HG03139 (cell line): ENCODE results near the gene UPF3A.

Source experiments
- ATAC-seq: cut with Tn5 transposase; IDR thresholded peaks from one replicate; pipeline ENCODE4 v1.9.1; 2021; ENCODE audit not compliant: unreplicated experiment

Gene UPF3A

DNA sequence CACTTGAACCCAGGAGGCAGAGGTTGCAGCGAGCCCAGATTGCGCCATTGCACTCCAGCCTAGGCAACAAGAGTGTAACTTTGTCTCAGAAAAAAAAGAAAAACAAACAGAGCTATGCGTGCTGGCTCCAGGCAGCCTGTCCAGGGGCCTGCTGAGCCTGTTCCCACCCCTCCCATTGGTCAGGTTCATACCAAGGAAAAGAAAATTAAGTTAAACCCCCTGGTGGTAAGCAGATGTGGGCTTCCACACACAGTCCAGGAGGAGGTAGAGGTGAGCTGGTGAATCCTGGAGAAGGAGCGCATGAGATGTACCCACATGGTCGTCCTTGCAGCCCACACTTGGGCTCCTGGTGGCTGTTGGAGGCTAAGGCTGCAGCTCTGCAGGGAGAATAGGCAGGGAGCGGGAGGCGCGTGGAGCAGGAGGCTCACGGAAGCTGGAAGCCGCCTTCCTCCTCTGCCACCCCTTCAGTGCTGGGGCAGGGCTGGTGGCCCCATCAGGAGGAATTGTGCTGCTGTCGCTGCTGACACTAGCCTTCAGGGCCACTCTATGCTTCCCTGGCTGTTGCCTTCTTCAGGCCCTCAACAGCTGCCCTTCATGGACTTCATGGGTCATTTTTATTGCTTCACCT, 22.4 kb downstream of the UPF3A start:
- ATAC-seq, result no peak

DNA sequence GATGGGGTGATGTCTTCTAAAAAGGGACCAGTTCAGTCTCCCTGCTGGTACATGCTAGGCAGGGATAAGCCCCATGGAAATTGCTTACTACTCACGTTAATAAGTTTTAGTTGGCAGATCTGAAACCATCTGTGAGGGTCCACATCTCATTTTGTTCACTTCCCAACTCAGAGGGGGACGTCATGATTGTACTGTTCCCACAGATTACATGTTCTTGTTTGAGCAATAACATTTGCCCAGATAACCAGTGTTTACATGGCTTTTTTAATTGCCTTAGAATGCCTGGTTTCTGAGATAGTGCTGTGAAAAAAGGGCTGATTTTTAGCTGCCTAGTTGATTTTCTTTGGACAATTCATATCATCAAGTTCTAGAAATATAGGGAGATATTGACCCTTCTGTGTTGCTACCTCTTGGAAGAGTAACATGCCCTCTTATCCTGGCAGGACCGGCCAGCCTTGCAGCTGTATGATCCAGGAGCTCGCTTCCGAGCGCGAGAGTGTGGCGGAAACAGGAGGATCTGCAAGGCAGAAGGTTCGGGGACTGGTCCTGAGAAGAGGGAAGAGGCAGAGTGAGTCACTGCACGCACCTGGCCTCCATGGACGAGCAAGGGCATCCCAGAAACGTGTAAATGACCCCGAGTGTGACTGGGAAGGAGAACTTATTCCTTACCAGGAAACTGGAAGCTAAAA, 23.1 kb downstream of the UPF3A start:
- ATAC-seq, result no peak

DNA sequence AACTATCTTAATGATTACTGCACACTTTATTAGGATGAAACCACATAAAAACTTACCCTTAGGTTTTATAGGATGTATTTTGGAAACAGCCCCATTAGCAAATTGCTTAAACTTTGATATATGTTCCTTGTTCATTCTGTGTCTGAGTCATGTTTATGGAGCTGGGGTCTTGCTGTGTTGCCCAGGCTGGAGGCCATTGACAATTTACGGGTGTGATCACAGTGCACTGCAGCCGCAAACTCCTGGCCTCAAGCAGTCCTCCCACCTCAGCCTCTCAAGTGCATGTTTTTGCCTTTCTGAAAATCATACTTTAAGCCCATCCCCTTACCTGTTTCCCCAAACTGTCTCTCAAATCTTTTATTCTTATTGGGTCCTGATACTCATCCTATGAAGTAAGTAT, 27.7 kb downstream of the UPF3A start:
- no peak for ATAC-seq

DNA sequence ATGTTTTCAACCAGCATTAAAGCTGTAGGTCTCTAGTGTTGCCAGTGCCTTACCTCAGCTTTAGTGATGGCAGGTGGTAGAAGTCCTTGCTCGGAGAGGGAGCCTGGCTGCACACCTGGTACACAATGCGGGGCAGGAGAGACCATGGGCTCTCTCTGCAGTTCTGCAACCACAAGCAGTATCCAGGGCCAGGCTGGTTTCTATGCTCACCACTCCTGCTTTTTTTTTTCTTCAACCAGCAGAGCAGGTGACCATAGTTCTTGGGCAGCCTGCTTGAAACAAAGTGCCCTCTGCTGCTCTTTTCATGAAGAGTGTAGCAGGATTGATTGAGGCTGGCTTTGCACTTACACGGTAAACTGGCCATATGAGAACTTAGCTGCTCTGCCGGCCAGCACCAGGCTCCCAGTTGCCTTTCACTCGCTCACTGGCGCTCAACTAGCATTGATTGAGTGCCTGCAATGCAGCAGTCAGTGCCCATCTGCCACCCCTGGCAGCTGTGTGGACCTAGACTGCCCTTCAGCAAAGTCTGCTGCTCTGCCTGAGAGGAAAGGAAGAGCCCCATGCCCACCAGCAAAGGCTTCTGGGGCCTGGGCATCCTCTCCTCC, 28.5 kb downstream of the UPF3A start:
- ATAC-seq, result no peak

DNA sequence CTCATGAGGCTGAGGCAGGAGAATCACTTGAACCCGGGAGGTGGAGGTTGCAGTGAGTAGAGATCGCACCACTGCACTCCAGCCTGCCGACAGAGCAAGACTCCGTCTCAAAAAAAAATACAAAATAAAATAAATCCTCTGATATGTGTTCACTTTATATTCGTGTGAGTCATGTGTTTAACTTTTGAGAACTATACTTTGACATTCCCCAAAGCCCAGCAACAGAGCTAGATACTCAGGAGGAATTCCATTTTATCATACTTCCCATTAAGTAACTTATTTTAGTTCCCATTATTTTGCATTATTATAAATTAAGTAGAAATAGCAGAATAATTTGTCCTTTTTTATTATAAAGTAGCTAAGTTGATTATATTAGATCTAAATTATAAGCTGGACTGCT, 29.6 kb downstream of the UPF3A start:
- no peak for ATAC-seq

DNA sequence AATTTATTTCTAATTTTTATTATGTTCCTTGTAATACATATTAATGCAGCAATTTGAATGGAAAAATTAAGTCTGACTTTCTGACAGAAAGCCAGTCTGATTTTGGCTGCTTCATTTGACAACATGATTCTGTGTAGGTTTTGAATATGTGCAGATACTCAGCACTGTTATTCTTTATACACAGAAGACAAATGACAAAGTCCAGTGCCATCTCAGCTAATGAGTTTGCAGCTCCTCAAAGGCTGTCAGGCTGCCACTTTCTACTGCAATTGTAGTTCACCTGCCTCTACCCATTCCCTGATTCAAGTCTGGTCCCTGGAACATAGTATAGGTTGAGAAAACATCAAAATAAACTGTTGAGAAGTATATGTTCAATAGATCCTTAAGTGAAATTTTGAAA, 30.0 kb downstream of the UPF3A start:
- no peak for ATAC-seq

DNA sequence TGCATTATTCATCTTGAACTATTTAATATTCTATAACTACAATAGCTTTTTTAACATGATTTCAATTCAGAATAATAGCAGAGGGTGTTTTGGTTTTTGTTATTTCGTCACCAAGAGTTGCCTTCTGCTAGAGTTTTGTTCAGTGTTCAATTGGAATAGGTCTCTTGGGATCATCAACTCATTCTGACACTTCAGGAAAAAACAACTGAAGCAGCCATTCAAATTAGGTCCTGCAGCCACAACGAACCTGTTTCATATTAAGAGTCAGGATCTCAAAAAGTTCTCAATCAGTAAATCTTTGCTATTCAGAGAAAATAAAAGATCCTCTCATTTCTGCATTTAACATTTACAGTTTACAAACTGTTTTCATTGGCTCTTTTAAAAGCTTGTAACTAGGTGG, 30.5 kb downstream of the UPF3A start:
- ATAC-seq, result no peak

DNA sequence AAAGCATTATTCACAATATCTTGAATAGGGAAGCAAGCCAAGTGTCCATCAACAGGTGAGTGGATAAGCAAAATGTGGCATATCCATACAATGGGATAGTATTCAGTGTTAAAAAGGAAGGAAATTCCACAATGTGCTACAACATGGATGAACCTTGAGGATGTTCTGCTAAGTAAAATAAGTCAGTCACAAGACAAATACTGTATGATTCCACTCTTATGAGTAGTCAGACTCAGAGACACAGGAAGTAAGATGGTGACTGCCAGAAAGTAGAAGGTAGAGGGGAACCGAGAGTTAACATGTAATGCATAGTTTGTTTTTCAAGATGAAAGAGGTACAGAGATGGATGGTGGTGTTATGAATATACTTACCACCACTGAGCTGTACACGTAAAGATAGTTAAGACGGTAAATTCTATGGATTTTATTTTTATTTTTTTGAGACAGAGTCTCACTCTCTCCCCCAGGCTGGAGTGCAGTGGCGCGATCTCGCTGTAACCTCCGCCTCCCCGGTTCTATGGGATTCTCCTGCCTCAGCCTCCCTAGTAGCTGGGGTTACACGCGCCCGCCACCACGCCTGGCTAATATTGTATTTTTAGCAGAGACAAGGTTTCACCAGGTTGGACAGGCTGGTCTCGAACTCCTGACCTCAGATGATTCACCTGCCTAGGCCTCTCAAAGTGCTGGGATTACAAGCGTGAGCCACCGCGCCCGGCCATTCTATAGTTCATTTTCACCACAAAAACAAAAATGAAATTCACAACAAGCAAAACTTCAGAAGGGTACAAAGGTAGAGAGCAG, 31.9 kb downstream of the UPF3A start:
- ATAC-seq, result no peak

DNA sequence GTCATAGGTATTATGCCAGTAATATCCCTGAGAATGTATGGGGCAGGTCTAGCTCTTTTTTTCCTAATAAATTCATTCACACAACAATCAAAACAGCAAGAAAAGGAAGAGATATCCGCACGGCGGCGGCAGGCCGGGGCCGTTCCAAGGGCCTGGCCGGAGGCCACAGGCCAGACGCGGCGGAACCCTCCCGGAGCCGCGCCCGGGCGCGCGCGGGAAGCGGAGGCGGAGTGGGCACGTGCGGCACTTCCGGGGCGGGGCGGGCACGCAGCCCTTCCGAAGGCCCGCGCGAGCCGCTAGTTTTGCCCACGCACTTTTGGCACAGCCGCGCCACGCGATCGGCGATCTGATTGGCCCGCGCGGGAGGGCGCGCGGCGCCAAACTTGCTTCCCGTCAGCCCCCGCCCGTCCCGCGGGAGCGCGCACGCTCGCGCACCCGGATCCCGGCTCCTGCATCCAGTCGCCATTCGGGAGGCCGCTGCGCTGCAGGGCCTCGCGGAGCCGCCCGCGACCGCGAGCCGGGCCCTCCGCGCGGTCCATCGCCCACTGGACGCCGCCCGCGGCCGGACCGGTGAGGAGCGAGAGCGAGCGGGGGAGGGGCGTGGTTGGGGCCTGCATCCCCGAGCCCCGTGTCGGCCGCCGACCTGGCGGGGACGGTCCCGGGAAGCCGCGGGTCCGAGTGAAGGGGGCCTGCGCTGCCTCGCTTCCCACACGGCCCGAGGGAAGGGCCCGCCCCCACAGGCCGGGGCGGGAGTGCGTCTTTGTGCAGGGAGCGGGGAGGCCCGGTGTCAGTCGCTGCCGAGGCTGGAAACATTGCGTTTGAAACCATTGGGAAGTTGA, 32.9 kb downstream of the UPF3A start, which contains the start of gene CHAMP1:
TSS of gene CHAMP1 (plus strand) at position 430 of the 839 bp plus-strand sequence. CDS start 9,340 bp downstream, outside the sequence.
- ATAC-seq, result peak; percentile 84

DNA sequence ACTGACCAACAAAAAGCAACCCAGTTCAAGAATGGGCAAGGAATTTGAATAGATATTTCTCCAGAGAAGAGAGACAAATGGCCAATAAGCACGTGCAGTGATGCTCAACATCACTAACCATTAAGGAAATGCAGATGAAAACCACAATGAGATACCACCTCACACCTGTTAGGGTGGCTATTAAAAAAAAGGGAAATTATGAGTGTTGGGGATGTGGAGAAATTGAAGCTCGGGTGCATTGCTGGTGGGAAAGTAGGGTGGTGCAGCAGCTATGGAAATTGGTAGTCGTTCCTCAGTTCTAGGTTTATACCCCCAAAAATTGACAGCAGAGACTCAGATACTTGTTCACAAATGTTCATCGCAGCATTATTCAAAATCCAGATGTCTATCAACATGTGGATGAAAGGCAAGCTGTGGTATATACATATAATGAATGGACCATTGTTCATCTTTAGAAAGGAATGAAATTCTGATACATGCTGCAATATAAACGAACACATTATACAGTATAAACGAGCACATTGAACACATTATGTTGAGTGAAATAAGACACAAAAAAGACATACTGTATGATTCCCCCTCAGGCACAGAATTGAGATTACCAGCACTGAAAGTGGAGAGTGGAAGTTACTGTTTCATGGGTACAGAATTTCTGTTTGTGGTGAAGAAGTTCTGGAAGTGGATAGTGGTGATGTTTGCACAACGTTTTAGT, 33.8 kb downstream of the UPF3A start:
- ATAC-seq, result no peak

DNA sequence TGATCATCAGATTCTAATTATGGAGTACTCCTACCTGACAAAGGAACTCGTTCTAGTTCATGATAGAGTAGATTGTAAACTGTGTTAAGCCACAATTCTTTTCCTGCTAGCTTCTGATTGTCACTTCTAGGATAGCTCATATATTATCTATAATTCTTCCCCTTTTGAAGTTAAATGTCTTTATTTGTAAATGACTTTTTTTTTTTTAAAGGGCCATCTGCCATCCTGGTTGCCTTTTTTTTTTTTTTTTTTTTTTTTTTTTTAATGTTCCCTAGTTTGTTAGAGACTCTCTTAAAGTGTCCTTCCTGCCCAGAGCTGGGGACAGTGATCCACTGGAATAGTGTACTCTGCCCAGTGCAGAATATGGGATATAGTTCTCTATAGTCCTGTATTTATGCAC, 37.2 kb downstream of the UPF3A start:
- ATAC-seq, result no peak

DNA sequence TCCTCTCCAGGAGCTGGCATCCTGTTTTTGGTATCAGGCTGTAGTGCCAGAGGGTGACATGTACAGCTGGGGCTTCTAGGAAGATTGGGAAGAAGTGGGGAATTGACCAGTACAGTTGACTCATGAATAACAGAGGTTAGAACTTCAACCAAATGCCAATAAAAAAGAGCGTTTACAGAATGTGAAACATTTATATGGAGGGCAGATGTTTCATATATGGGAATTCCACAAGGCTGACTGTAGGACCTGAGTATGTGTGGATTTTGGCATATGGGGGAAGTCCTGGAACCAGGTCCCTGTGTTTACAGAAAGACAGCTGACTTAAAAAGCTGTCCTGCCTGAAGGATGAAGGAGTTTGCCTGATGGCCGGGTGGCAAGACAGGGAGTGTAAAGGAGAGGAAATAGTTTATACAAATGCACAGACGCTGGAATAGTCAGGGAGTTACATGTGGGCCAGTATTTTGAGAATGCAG, 38.1 kb downstream of the UPF3A start:
- ATAC-seq, result no peak

DNA sequence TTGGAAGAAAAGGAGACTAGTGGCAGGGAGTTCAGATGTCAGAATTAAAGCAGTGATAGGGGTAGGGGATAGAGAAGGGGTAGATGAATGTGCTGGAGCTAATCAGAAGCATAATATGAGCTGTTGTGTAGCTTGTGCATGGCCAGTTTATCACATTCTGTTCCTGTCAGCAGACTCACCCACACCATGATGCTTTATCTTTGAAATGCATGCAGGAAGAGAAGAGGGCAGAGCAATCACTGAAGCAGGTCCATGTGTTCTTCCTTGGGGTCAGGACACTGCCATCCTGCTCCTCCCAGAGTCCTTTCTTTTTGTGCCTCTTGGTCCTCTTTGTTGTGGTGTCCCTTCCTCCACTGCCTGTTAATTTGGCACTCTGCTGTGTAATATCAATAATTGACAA, 38.7 kb downstream of the UPF3A start:
- no peak for ATAC-seq

DNA sequence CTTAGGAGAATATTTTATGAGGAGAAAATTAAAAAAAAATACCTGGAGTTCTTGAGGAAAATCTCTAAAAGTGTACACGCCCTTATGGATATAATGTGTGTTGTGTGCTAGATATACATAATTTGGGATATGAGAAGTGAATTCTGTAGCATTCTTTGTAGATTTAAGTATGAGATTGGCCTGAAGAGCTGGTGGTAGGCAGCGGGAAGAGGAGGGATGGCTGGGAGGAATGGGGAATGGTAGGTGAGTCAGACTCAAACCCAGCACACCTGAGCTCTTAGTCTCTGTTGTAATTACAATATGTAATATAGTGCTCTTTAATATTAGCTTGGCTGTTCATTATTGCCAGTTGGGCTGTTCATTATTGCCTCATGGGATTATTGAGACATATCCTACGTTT, 39.9 kb downstream of the UPF3A start:
- no peak for ATAC-seq

DNA sequence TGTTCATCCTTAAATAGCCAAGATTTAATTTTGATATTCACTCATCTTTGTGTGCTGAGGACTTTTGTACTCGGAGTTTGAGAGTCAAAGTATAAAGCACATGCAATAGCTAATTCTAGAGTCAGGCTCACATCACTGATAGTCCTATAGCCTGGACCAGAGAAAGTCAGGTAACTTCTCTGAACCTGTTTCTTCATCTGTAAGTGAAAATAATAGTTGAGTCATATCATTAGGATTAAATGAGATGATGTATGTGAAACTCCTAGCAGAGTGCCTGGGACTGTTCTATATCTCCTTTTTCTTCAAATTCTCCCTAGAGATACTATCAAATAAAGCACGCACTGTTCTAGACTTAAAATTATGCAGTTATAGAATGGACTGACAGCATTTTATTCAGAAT, 41.9 kb downstream of the UPF3A start:
- ATAC-seq, result no peak

DNA sequence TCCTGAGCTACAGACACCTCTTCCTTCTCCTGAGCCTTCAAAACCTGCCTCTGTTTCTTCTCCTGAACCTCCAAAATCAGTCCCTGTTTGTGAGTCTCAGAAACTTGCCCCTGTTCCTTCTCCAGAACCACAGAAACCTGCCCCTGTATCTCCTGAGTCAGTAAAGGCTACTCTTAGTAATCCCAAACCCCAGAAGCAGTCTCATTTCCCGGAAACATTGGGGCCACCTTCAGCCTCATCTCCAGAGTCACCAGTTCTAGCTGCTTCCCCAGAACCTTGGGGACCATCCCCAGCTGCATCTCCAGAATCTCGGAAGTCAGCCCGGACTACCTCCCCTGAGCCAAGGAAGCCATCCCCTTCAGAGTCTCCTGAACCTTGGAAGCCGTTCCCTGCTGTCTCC, 42.9 kb downstream of the UPF3A start:
- ATAC-seq, result no peak

DNA sequence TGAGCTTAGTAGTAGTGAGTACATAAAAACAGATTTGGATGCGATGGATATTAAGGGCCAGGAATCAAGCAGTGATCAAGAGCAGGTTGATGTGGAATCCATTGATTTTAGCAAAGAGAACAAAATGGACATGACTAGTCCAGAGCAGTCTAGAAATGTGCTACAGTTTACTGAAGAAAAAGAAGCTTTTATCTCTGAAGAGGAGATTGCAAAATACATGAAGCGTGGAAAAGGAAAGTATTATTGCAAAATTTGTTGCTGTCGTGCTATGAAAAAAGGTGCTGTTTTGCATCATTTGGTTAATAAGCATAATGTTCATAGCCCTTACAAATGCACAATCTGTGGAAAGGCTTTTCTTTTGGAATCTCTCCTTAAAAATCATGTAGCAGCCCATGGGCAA, 44.3 kb downstream of the UPF3A start:
- no peak for ATAC-seq

DNA sequence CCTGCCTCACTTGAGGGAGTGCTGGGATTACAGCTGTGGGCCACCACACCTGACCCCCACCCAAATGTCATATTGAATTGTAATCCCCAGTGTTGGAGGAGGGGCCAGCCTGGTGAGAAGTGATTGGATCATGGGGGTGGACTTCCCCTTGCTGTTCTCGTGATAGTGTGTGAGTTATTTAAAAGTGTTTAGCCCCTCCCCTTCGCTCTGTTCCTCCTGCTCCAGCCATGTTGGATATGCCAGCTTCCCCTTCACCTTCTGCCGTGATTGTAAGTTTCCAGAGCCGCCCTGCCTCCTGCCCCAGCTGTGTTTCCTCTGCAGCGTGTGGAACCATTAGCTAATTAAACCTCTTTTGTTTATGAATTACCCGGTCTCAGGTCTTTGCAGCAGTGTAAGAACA, 46.6 kb downstream of the UPF3A start:
- no peak for ATAC-seq

DNA sequence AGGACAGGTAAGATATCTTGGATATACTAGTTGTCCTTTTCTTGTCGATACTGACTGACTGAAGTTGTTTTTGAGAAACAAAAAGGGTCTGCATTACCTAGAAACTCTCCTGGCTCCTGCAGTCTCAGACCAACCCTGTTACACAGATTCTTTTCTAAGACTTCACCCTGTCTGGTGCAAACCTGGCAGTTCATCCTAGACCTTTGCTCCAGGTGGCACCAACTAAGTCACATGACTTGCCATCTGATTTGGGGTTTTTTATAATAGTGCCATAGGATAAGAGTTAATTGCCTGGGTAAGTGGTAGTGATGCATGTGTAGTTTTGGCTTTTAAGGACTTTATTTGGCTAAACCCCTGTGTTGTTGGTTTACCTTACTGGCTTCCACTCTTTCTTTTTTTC, 47.2 kb downstream of the UPF3A start:
- no peak for ATAC-seq

DNA sequence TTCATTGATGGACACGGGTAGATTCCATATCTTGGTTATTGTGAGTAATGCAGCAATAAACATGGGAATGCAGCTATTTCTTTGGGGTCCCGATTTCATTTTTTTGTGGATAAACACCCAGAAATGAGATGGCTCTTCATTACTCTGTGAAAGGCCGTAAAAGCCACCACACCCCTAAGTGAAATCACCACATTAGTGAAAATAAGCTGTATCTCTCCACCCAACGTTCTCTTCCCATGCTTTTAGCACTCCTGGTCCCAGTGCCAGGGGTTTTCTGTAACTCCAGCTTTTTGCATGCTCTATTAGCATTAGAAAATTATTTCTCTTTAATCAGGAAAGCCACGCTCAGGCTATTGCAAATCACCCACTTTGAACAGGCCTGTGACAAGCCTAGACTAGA, 48.7 kb downstream of the UPF3A start:
- ATAC-seq, result no peak
